SK-N-SH (cell line): ENCODE measurements around the gene PROX2. TPM values are rescaled to one million over a fixed set of nuclear protein-coding genes. Genes with fewer than 3 reads are reported as not detected.

ENCODE experiments used
- CTCF ChIA-PET: fragments of 300-600, 350-600 bp; formaldehyde crosslinking; extraction: SDS; loops from one replicate; lab custom pipeline; 2021; lab: Yijun Ruan, JAX
- POLR2A ChIA-PET: fragments of 350-600 bp; sonication (Branson Sonifier 250); formaldehyde crosslinking; extraction: SDS; loops from one replicate; lab custom pipeline; 2020; ENCODE audit warnings: antibody characterized with exemption, inconsistent platforms; lab: Yijun Ruan, JAX
- DNase-seq: peaks from one replicate; pipeline ENCODE4 v3.0.0; 2012
- H2AFZ ChIP-seq: fragments of 200-600 bp; sonication (generic); 2 replicates; pipeline ENCODE4 v1.8.1; 2016; ENCODE audit warnings: antibody characterized with exemption, mild to moderate bottlenecking, low read depth
- H3F3A ChIP-seq: fragments of 200-600 bp; sonication (generic); replicated peaks from 2 replicates; pipeline ENCODE3; 2016; ENCODE audit warnings: antibody characterized with exemption, mild to moderate bottlenecking; ENCODE audit not compliant: insufficient read depth
- H3K27ac ChIP-seq, 2 experiments: fragments of 200-500 bp in 1 of 2; fragments of 200-600 bp in 1 of 2; sonication (Bioruptor generic) in 1 of 2; sonication (generic), shearing (Covaris generic) in 1 of 2; 2 replicates each; pipeline versions ENCODE4 v1.5.1 to v1.6.1; 2014 to 2016; ENCODE audit warnings: low read depth in 2 of 2, inconsistent platforms in 1 of 2, low read length in 1 of 2, mild to moderate bottlenecking in 1 of 2, mixed read lengths in 1 of 2
- H3K27me3 ChIP-seq: fragments of 200-600 bp; sonication (generic), shearing (Covaris generic); 2 replicates; pipeline ENCODE4 v1.6.1; 2016; ENCODE audit warnings: mixed run types; ENCODE audit not compliant: insufficient read depth
- H3K36me3 ChIP-seq, 2 experiments: fragments of 200-500 bp in 1 of 2; fragments of 200-600 bp in 1 of 2; sonication (Bioruptor generic) in 1 of 2; sonication (generic) in 1 of 2; replicated peaks in 1 of 2; 2 replicates each; pipeline versions ENCODE3 to v1.5.1; 2014 to 2016; ENCODE audit warnings: low read length in 1 of 2, mild to moderate bottlenecking in 1 of 2; ENCODE audit not compliant: insufficient read depth in 2 of 2, control insufficient read depth in 1 of 2
- H3K4me1 ChIP-seq, 2 experiments: fragments of 200-500 bp in 1 of 2; fragments of 200-600 bp in 1 of 2; sonication (Bioruptor generic) in 1 of 2; sonication (generic), shearing (Covaris generic) in 1 of 2; 2 replicates each; pipeline versions ENCODE4 v1.5.1 to v1.6.1; 2014 to 2016; ENCODE audit warnings: low read depth in 1 of 2, low read length in 1 of 2, mixed run types in 1 of 2; ENCODE audit not compliant: insufficient read depth in 2 of 2, control insufficient read depth in 1 of 2
- H3K4me2 ChIP-seq: fragments of 200-600 bp; sonication (generic), shearing (Covaris generic); 2 replicates; pipeline ENCODE4 v1.6.1; 2017; ENCODE audit warnings: mixed run types
- H3K4me3 ChIP-seq, 2 experiments: fragments of 200-500 bp in 1 of 2; fragments of 200-600 bp in 1 of 2; sonication (Bioruptor generic) in 1 of 2; sonication (generic), shearing (Covaris generic) in 1 of 2; 2 replicates each; pipeline versions ENCODE4 v1.5.1 to v1.8.1; 2014 to 2016; ENCODE audit warnings: low read depth in 2 of 2, inconsistent platforms in 1 of 2, low read length in 1 of 2, mild to moderate bottlenecking in 1 of 2, mixed read lengths in 1 of 2, moderate library complexity in 1 of 2
- H3K79me2 ChIP-seq: fragments of 200-600 bp; sonication (generic); 2 replicates; pipeline ENCODE4 v1.8.1; 2017; ENCODE audit warnings: mild to moderate bottlenecking; ENCODE audit not compliant: insufficient read depth
- H3K9ac ChIP-seq: fragments of 200-600 bp; sonication (generic); 2 replicates; pipeline ENCODE4 v1.6.1; 2017; ENCODE audit warnings: mixed run types
- H3K9me2 ChIP-seq: fragments of 200-600 bp; sonication (generic); 2 replicates; pipeline ENCODE4 v1.6.1; 2017; ENCODE audit warnings: mixed run types
- H3K9me3 ChIP-seq: fragments of 200-600 bp; sonication (generic); 2 replicates; pipeline ENCODE4 v1.6.1; 2017; ENCODE audit warnings: mixed run types, mild to moderate bottlenecking, moderate library complexity
- H4K20me1 ChIP-seq: fragments of 200-600 bp; sonication (generic); 2 replicates; pipeline ENCODE4 v1.6.1; 2017; ENCODE audit warnings: mild to moderate bottlenecking, mixed run types; ENCODE audit not compliant: insufficient read depth
- CTCF ChIP-seq: fragments of 200-600 bp; sonication (generic); IDR thresholded peaks from 2 replicates; pipeline ENCODE4 v1.6.1; 2017; ENCODE audit warnings: antibody characterized with exemption, mild to moderate bottlenecking, moderate library complexity
- EP300 ChIP-seq, 2 experiments: IDR thresholded peaks; 2 replicates each; pipeline versions ENCODE4 v1.4.0 to v1.6.1; 2012; ENCODE audit warnings: borderline replicate concordance in 1 of 2, low read depth in 1 of 2, low read length in 1 of 2
- FOSL2 ChIP-seq: IDR thresholded peaks from 2 replicates; pipeline ENCODE4 v1.4.0; 2012; ENCODE audit warnings: low read depth, mild to moderate bottlenecking, moderate library complexity, borderline replicate concordance
- FOXJ3 ChIP-seq: sonication (generic); formaldehyde crosslinking; IDR thresholded peaks from 2 replicates; pipeline ENCODE4 v1.5.1; 2020; ENCODE audit warnings: mild to moderate bottlenecking, missing genetic modification reagents
- GABPA ChIP-seq: IDR thresholded peaks from 2 replicates; pipeline ENCODE4 v1.4.0; 2012; ENCODE audit warnings: low read depth, mild to moderate bottlenecking
- GATA2 ChIP-seq: sonication (generic); formaldehyde crosslinking; IDR thresholded peaks from 2 replicates; pipeline ENCODE4 v1.5.0; 2020; ENCODE audit warnings: mild to moderate bottlenecking, missing genetic modification reagents
- IRF3 ChIP-seq: fragments of 150-350 bp; IDR thresholded peaks from 2 replicates; pipeline ENCODE4 v1.6.1; 2016; ENCODE audit warnings: mild to moderate bottlenecking, low read depth, low read length
- JUND ChIP-seq: IDR thresholded peaks from 2 replicates; pipeline ENCODE4 v1.4.0; 2012
- MEF2A ChIP-seq: IDR thresholded peaks from 2 replicates; pipeline ENCODE4 v1.4.0; 2012; ENCODE audit warnings: low read depth, borderline replicate concordance
- MXI1 ChIP-seq: IDR thresholded peaks from 2 replicates; pipeline ENCODE4 v1.6.1; 2012; ENCODE audit warnings: mild to moderate bottlenecking, low read depth, low read length, improper control_type of control experiment
- NRF1 ChIP-seq: IDR thresholded peaks from 2 replicates; pipeline ENCODE4 v1.6.1; 2012; ENCODE audit warnings: low read depth, mild to moderate bottlenecking, low read length
- PBX3 ChIP-seq: IDR thresholded peaks from 2 replicates; pipeline ENCODE4; 2012
- RAD21 ChIP-seq: IDR thresholded peaks from 2 replicates; pipeline ENCODE4 v1.6.1; 2012; ENCODE audit warnings: mild to moderate bottlenecking, low read length
- RFX5 ChIP-seq: IDR thresholded peaks from 2 replicates; pipeline ENCODE4 v1.6.1; 2012; ENCODE audit warnings: mild to moderate bottlenecking, improper control_type of control experiment, low read length
- RXRA ChIP-seq: IDR thresholded peaks from 2 replicates; pipeline ENCODE4 v1.4.0; 2012; ENCODE audit warnings: low read depth, mild to moderate bottlenecking, borderline replicate concordance
- SIN3A ChIP-seq: IDR thresholded peaks from 2 replicates; pipeline ENCODE4 v1.6.1; 2012; ENCODE audit warnings: low read depth, mild to moderate bottlenecking, low read length, moderate library complexity, borderline replicate concordance
- SMC3 ChIP-seq: IDR thresholded peaks from 2 replicates; pipeline ENCODE4 v1.6.1; 2012; ENCODE audit warnings: low read depth, low read length, improper control_type of control experiment
- USF2 ChIP-seq: fragments of 150-350 bp; IDR thresholded peaks from 2 replicates; pipeline ENCODE4 v1.6.1; 2017; ENCODE audit warnings: antibody characterized with exemption, low read length, low read depth, borderline replicate concordance
- YY1 ChIP-seq: IDR thresholded peaks from 2 replicates; pipeline ENCODE4 v1.4.0; 2012; ENCODE audit warnings: low read depth, mild to moderate bottlenecking
- ZBTB33 ChIP-seq: IDR thresholded peaks from 2 replicates; pipeline ENCODE4 v1.4.0; 2012; ENCODE audit warnings: low read depth, borderline replicate concordance
- WGBS: methylation state at CpG from one replicate; pipeline ENCODE4 v1.1.6; 2017; ENCODE audit warnings: low lambda C conversion rate; 5-methylcytosine and 5-hydroxymethylcytosine counted together
- polyA plus RNA-seq, 3 experiments: library from polyadenylated mRNA; depleted of rRNA; stranded (reverse); fragments of >200 nt; gene quantifications; 2 replicates each; pipeline ENCODE4 v1.2.3, GENCODE V29; 2012

PROX2 gene
- not detected in 2 replicates for polyA plus RNA-seq (2012; rRNA removed)
- polyA plus RNA-seq (2012; cell fraction: cytosol; rRNA removed) = not detected in 2 replicates
- 0.02 TPM in 1 of 2 replicates, not detected in the other for polyA plus RNA-seq (2012; cell fraction: nucleus; rRNA removed)

GRCh38 chr14:74875941-74876913, at the start of gene PROX2:
TSS of gene PROX2 (minus strand) at chr14:74876145. CDS start at chr14:74863834, 12,311 bp downstream.
- TF ChIP-seq PBX3 (no peak), RXRA (no peak), GABPA (no peak), GATA2 (no peak), RAD21 (no peak), SIN3A (no peak), JUND (no peak), EP300 (IDR thresholded peaks at IDR 0.05; ENCODE audit: borderline replicate concordance in 1 of 2, low read depth in 1 of 2, low read length in 1 of 2) (no peak), ZBTB33 (no peak), USF2 (no peak), SMC3 (no peak), RFX5 (no peak), IRF3 (no peak), MXI1 (no peak), YY1 (no peak), MEF2A (no peak), FOXJ3 (CRISPR knock-in tag) (no peak), FOSL2 (no peak), NRF1 (no peak), CTCF (no peak)
- Histone ChIP-seq H3K4me1 (peaks cover 0 to 4% of the 10 kb centered on the region in 2 experiments; a peak in 1 of 4 replicates), H3K9me3 (no peaks in the 10 kb centered on the region), H2AFZ (no peak within 1 kb of the TSS), H3K9ac (no peak within 1 kb of the TSS), H3K79me2 (no peaks in the 10 kb centered on the region), H3K4me3 (no peak within 1 kb of the TSS), H3K4me2 (no peak within 1 kb of the TSS), H3K9me2 (no peaks in the 10 kb centered on the region), H3K27ac (no peak within 1 kb of the TSS), H3K27me3 (no peaks in the 10 kb centered on the region), H3F3A (peaks cover under 1% of the 10 kb centered on the region), H3K36me3 (no peaks in the 10 kb centered on the region), H4K20me1 (no peaks in the 10 kb centered on the region)
- no peak for DNase-seq
- ChIA-PET POLR2A (no interaction called here), CTCF (interaction anchor here (7.1 to 17.2 kb wide), 2 partner anchors 15 to 31 kb away, joined by 94 to 134 read pairs; no protein-coding TSS in a partner anchor)
- WGBS = 84% methylated on average over 6 of the region's 13 CpGs
